Muscle of arm (tissue), 12 donors: ENCODE results near the gene BRDT. TPM values are rescaled to one million over a fixed set of nuclear protein-coding genes. Genes with fewer than 3 reads are reported as not detected.

Experiments used
- polyA plus RNA-seq, 12 donors: library from polyadenylated mRNA; unstranded; fragments of 120-200 nt; gene quantifications; one replicate each; pipeline ENCODE4 v1.2.1, GENCODE V29; 2013; ENCODE audit not compliant: insufficient read length in 12 of 12

Gene BRDT
- polyA plus RNA-seq, 12 donors, result not detected

Other genes with a start within 250 kb of the BRDT start
- gene TGFBR3, start 63.2 kb upstream of the BRDT start, polyA plus RNA-seq, result 10 to 100 TPM in 11 of 12 donors, not detected in 1; 23.8 to 64.0 (median 31.6) TPM
- gene EPHX4, start 80.6 kb downstream of the BRDT start, polyA plus RNA-seq, result 1 to 10 TPM in 3 of 12 donors, under 1 TPM in 8, not detected in 1; 0.72 to 7.8 (median 0.85) TPM
- under 1 TPM in 4 of 12 donors, not detected in 8; 0.18 to 0.43 (median 0.33) TPM for gene SETSIP, start 126.0 kb downstream of the BRDT start, polyA plus RNA-seq
- 1 to 10 TPM in 11 of 12 donors, not detected in 1; 1.9 to 4.4 (median 3.1) TPM for gene BTBD8, start 130.9 kb downstream of the BRDT start, polyA plus RNA-seq